ENCODE measurements around the gene CIAO3.

- no peak for TF ChIP-seq CTCF (optimal IDR thresholded peaks at IDR 0.05 in 1 of 3, IDR thresholded peaks at IDR 0.05 in 1 of 3, conservative IDR thresholded peaks at IDR 0.05 in 1 of 3; ENCODE audit: extremely low read depth in 1 of 3, insufficient read depth in 2 of 3, low read length in 3 of 3)
- TF ChIP-seq EZH2 (IDR thresholded peaks at IDR 0.05; ENCODE audit: low read length), result no peak
Measured at GRCh38 chr16:780296-780695, 39.5 kb upstream of the CIAO3 start.
